HFFc6 (cell line): ENCODE results near the gene UBE2L3. TPM values are rescaled to one million over a fixed set of nuclear protein-coding genes. Genes with fewer than 3 reads are reported as not detected.

Experiments
- DNase-seq: peaks from one replicate; pipeline ENCODE4 v3.0.0-alpha.2; 2018
- H3K27ac Mint-ChIP-seq: 2 replicates; pipeline ENCODE4 v1.8.0; 2020; ENCODE audit warnings: mild to moderate bottlenecking, mixed read lengths
- H3K27me3 Mint-ChIP-seq: 2 replicates; pipeline ENCODE4 v1.8.0; 2021; ENCODE audit warnings: mild to moderate bottlenecking, moderate library complexity, mixed read lengths; ENCODE audit not compliant: insufficient read depth
- H3K36me3 Mint-ChIP-seq: 2 replicates; pipeline ENCODE4 v1.8.0; 2021; ENCODE audit warnings: low read depth, mixed read lengths
- H3K4me1 Mint-ChIP-seq: 2 replicates; pipeline ENCODE4 v1.8.0; 2020; ENCODE audit warnings: low read depth, mixed read lengths
- H3K4me3 Mint-ChIP-seq: 2 replicates; pipeline ENCODE4 v1.8.0; 2020; ENCODE audit warnings: mild to moderate bottlenecking, moderate library complexity, mixed read lengths
- H3K9me3 Mint-ChIP-seq: 2 replicates; pipeline ENCODE4 v1.8.0; 2020; ENCODE audit warnings: mild to moderate bottlenecking, mixed read lengths
- CTCF ChIP-seq: fragments of 200-600 bp; sonication (generic); IDR thresholded peaks from 2 replicates; pipeline ENCODE4 v1.5.0; 2021; ENCODE audit warnings: antibody characterized with exemption, mild to moderate bottlenecking
- total RNA-seq, 6 experiments: library from RNA; stranded (reverse); fragmentation: NEBNext Ultra II Directional; extraction: Animal tissue kit (Norgen Biotek cat#: 25700); gene quantifications; 2 replicates in 1 of 6; 3 replicates in 5 of 6; pipeline ENCODE4 v1.2.3, GENCODE V29; 2021

Gene UBE2L3
- total RNA-seq, 6 experiments from 2014 or later: 82.7 to 93.3 (median 88.7) TPM

- H3K9me3 Mint-ChIP-seq: no peaks in the 10 kb centered on the region
- no peak for DNase-seq
- H3K4me1 Mint-ChIP-seq: peaks cover 50% of the 10 kb centered on the region
- TF ChIP-seq CTCF: no peak
- peaks cover 28% of the 10 kb centered on the region for H3K36me3 Mint-ChIP-seq
- H3K4me3 Mint-ChIP-seq: no peak overlapping the region
- H3K27ac Mint-ChIP-seq: no peak overlapping the region
- no peaks in the 10 kb centered on the region; the same call in 1 of the 2 replicates for H3K27me3 Mint-ChIP-seq
Observed at GRCh38 chr22:21589396-21589795, 21.9 kb downstream of the UBE2L3 start.

GRCh38 chr22:21590809-21591641 lies 23.5 kb downstream of the UBE2L3 start:
- no peak for DNase-seq
- Mint-ChIP-seq H3K4me3 (no peak overlapping the region), H3K27me3 (peaks cover 4% of the 10 kb centered on the region), H3K4me1 (peaks cover 54% of the 10 kb centered on the region), H3K36me3 (peaks cover 38% of the 10 kb centered on the region), H3K9me3 (no peaks in the 10 kb centered on the region), H3K27ac (peak overlapping the region; percentile 45)
- TF ChIP-seq CTCF: no peak

GRCh38 chr22:21591695-21592094 lies 24.2 kb downstream of the UBE2L3 start:
- Mint-ChIP-seq H3K4me1 (peaks cover 54% of the 10 kb centered on the region), H3K27me3 (peaks cover 4% of the 10 kb centered on the region), H3K4me3 (no peak overlapping the region), H3K9me3 (no peaks in the 10 kb centered on the region), H3K36me3 (peaks cover 41% of the 10 kb centered on the region), H3K27ac (peak overlapping the region; percentile 45)
- TF ChIP-seq CTCF: no peak
- no peak for DNase-seq

GRCh38 chr22:21592422-21592821 lies 24.9 kb downstream of the UBE2L3 start:
- no peak overlapping the region for H3K4me3 Mint-ChIP-seq
- no peak overlapping the region; the same call in 1 of the 2 replicates for H3K27ac Mint-ChIP-seq
- H3K4me1 Mint-ChIP-seq: peaks cover 52% of the 10 kb centered on the region
- no peak for DNase-seq
- TF ChIP-seq CTCF: no peak
- H3K9me3 Mint-ChIP-seq: no peaks in the 10 kb centered on the region
- peaks cover 41% of the 10 kb centered on the region for H3K36me3 Mint-ChIP-seq
- peaks cover 4% of the 10 kb centered on the region for H3K27me3 Mint-ChIP-seq

- peak overlapping the region; percentile 40 for H3K27ac Mint-ChIP-seq
- H3K36me3 Mint-ChIP-seq: peaks cover 38% of the 10 kb centered on the region
- DNase-seq: no peak
- no peak overlapping the region for H3K4me3 Mint-ChIP-seq
- no peaks in the 10 kb centered on the region for H3K9me3 Mint-ChIP-seq
- peaks cover 4% of the 10 kb centered on the region for H3K27me3 Mint-ChIP-seq
- TF ChIP-seq CTCF: peak; percentile 70
- H3K4me1 Mint-ChIP-seq: peaks cover 41% of the 10 kb centered on the region
Observed at GRCh38 chr22:21593406-21594232, 26.1 kb downstream of the UBE2L3 start.
